K562 (cell line): ENCODE data around the gene NCAM2. TPM values are rescaled to one million over a fixed set of nuclear protein-coding genes. Genes with fewer than 3 reads are reported as not detected.

ENCODE experiments used
- CC2D1A ChIP-seq: fragments of 450-650 bp; IDR thresholded peaks from 2 replicates; pipeline ENCODE4 v1.6.1; 2017; ENCODE audit warnings: mild to moderate bottlenecking
- EP300 ChIP-seq: IDR thresholded peaks from 2 replicates; pipeline ENCODE4 v1.6.1; 2012; ENCODE audit warnings: low read length, improper control_type of control experiment
- EZH2 ChIP-seq: IDR thresholded peaks from 2 replicates; pipeline ENCODE4 v1.6.1; 2012; ENCODE audit warnings: low read depth, mild to moderate bottlenecking, inconsistent platforms, low read length, borderline replicate concordance
- PML ChIP-seq: IDR thresholded peaks from 2 replicates; pipeline ENCODE4 v1.6.1; 2012; ENCODE audit warnings: low read length, inconsistent platforms
- POLR2B ChIP-seq: fragments of 450-650 bp; IDR thresholded peaks from 2 replicates; pipeline ENCODE4 v1.6.1; 2018; ENCODE audit warnings: low read depth; ENCODE audit not compliant: partially characterized antibody
- SMAD3 ChIP-seq: fragments of 450-650 bp; formaldehyde crosslinking; conservative IDR thresholded peaks from 2 replicates; pipeline ENCODE4 v1.4.0; 2020; ENCODE audit warnings: mild to moderate bottlenecking
- XRCC3 ChIP-seq: fragments of 450-650 bp; IDR thresholded peaks from 2 replicates; pipeline ENCODE4 v1.6.1; 2017; ENCODE audit warnings: mild to moderate bottlenecking, moderate library complexity
- ZNF282 ChIP-seq: sonication (generic); formaldehyde crosslinking; IDR thresholded peaks from 2 replicates; pipeline ENCODE4 v1.8.1; 2023; ENCODE audit warnings: missing genetic modification reagents
- ZNF695 ChIP-seq: fragments of 450-650 bp; formaldehyde crosslinking; IDR thresholded peaks from 2 replicates; pipeline ENCODE4 v1.4.0; 2020; ENCODE audit warnings: mild to moderate bottlenecking, moderate library complexity
- ZNF764 ChIP-seq: fragments of 250-450 bp; sonication (Bioruptor Pico); IDR thresholded peaks from 2 replicates; pipeline ENCODE4 v1.4.0; 2020; ENCODE audit warnings: low read depth, mild to moderate bottlenecking, moderate library complexity
- ZNF79 ChIP-seq: fragments of 250-450 bp; sonication (Bioruptor Pico); IDR thresholded peaks from 2 replicates; pipeline ENCODE4 v1.4.0; 2020; ENCODE audit warnings: low read depth, mild to moderate bottlenecking, moderate library complexity
- polyA plus RNA-seq, 8 experiments: library from polyadenylated mRNA; depleted of rRNA in 4 of 8; stranded (reverse) in 5 of 8; unstranded in 3 of 8; fragments of >200 nt; fragmentation: Nextera tagmentation in 2 of 8; fragmentation: Illumina TruSeq in 1 of 8; extraction: Ambion mirVana in 2 of 8; extraction: Trizol in 1 of 8; gene quantifications; 2 replicates each; pipeline versions ENCODE4 v1.2.1 to v1.2.3, GENCODE V29; 2011 to 2014; ENCODE audit warnings: inconsistent platforms in 1 of 8, missing spikeins in 1 of 8
- total RNA-seq, 7 experiments: library from RNA; depleted of rRNA in 6 of 7; stranded (reverse); fragments of >200 nt in 6 of 7; fragmentation: Illumina TruSeq in 2 of 7; extraction: Trizol in 2 of 7; gene quantifications; 2 replicates each; pipeline versions ENCODE4 v1.2.1 to v1.2.3, GENCODE V29; 2011 to 2021; ENCODE audit warnings: low replicate concordance in 1 of 7
- TF ChIP-seq, protein P1 (sequence below): fragments of 450-650 bp; IDR thresholded peaks from 2 replicates; pipeline ENCODE4 v1.6.1; 2016; ENCODE audit warnings: low read depth
- TF ChIP-seq, protein P2 (sequence below): sonication (generic); formaldehyde crosslinking; IDR thresholded peaks from 2 replicates; pipeline ENCODE4 v1.8.0; 2023; ENCODE audit warnings: missing genetic modification reagents, mild to moderate bottlenecking, borderline replicate concordance

NCAM2 gene
- total and polyA plus RNA-seq, 9 of the 15 experiments (the other 6 are each of a cell fraction or from before 2014, with no cell fraction given), result 14.0 to 58.2 (median 27.8) TPM

- TF ChIP-seq, protein P1, sequence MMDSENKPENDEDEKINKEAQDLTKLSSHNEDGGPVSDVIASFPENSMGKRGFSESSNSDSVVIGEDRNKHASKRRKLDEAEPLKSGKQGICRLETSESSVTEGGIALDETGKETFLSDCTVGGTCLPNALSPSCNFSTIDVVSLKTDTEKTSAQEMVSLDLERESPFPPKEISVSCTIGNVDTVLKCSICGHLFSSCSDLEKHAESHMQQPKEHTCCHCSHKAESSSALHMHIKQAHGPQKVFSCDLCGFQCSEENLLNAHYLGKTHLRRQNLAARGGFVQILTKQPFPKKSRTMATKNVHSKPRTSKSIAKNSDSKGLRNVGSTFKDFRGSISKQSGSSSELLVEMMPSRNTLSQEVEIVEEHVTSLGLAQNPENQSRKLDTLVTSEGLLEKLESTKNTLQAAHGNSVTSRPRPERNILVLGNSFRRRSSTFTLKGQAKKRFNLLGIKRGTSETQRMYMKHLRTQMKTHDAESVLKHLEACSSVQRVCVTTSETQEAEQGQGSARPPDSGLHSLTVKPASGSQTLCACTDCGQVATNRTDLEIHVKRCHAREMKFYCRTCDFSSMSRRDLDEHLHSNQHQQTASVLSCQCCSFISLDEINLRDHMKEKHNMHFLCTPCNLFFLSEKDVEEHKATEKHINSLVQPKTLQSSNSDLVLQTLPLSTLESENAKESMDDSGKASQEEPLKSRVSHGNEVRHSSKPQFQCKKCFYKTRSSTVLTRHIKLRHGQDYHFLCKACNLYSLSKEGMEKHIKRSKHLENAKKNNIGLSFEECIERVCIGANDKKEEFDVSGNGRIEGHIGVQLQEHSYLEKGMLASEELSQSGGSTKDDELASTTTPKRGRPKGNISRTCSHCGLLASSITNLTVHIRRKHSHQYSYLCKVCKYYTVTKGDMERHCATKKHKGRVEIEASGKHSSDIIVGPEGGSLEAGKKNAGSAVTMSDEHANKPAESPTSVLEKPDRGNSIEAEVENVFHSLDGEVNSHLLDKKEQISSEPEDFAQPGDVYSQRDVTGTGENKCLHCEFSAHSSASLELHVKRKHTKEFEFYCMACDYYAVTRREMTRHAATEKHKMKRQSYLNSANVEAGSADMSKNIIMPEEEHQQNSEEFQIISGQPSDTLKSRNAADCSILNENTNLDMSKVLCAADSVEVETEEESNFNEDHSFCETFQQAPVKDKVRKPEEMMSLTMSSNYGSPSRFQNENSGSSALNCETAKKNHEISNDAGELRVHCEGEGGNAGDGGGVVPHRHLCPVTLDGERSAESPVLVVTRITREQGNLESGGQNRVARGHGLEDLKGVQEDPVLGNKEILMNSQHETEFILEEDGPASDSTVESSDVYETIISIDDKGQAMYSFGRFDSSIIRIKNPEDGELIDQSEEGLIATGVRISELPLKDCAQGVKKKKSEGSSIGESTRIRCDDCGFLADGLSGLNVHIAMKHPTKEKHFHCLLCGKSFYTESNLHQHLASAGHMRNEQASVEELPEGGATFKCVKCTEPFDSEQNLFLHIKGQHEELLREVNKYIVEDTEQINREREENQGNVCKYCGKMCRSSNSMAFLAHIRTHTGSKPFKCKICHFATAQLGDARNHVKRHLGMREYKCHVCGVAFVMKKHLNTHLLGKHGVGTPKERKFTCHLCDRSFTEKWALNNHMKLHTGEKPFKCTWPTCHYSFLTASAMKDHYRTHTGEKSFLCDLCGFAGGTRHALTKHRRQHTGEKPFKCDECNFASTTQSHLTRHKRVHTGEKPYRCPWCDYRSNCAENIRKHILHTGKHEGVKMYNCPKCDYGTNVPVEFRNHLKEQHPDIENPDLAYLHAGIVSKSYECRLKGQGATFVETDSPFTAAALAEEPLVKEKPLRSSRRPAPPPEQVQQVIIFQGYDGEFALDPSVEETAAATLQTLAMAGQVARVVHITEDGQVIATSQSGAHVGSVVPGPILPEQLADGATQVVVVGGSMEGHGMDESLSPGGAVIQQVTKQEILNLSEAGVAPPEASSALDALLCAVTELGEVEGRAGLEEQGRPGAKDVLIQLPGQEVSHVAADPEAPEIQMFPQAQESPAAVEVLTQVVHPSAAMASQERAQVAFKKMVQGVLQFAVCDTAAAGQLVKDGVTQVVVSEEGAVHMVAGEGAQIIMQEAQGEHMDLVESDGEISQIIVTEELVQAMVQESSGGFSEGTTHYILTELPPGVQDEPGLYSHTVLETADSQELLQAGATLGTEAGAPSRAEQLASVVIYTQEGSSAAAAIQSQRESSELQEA, result no peak
- TF ChIP-seq XRCC3 (no peak), ZNF695 (CRISPR knock-in tag) (no peak), ZNF282 (CRISPR knock-in tag) (no peak), ZNF764 (CRISPR knock-in tag) (no peak), SMAD3 (CRISPR knock-in tag) (no peak), ZNF79 (no peak), EP300 (no peak), EZH2 (no peak), POLR2B (no peak), CC2D1A (no peak), PML (no peak)
- TF ChIP-seq, protein P2, sequence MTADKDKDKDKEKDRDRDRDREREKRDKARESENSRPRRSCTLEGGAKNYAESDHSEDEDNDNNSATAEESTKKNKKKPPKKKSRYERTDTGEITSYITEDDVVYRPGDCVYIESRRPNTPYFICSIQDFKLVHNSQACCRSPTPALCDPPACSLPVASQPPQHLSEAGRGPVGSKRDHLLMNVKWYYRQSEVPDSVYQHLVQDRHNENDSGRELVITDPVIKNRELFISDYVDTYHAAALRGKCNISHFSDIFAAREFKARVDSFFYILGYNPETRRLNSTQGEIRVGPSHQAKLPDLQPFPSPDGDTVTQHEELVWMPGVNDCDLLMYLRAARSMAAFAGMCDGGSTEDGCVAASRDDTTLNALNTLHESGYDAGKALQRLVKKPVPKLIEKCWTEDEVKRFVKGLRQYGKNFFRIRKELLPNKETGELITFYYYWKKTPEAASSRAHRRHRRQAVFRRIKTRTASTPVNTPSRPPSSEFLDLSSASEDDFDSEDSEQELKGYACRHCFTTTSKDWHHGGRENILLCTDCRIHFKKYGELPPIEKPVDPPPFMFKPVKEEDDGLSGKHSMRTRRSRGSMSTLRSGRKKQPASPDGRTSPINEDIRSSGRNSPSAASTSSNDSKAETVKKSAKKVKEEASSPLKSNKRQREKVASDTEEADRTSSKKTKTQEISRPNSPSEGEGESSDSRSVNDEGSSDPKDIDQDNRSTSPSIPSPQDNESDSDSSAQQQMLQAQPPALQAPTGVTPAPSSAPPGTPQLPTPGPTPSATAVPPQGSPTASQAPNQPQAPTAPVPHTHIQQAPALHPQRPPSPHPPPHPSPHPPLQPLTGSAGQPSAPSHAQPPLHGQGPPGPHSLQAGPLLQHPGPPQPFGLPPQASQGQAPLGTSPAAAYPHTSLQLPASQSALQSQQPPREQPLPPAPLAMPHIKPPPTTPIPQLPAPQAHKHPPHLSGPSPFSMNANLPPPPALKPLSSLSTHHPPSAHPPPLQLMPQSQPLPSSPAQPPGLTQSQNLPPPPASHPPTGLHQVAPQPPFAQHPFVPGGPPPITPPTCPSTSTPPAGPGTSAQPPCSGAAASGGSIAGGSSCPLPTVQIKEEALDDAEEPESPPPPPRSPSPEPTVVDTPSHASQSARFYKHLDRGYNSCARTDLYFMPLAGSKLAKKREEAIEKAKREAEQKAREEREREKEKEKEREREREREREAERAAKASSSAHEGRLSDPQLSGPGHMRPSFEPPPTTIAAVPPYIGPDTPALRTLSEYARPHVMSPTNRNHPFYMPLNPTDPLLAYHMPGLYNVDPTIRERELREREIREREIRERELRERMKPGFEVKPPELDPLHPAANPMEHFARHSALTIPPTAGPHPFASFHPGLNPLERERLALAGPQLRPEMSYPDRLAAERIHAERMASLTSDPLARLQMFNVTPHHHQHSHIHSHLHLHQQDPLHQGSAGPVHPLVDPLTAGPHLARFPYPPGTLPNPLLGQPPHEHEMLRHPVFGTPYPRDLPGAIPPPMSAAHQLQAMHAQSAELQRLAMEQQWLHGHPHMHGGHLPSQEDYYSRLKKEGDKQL, result no peak
Observed at GRCh38 chr21:21200939-21201615, 202.9 kb downstream of the NCAM2 start (continued).
